CD4-positive, alpha-beta T cell treated with Interleukin-1 beta for 1 hour (primary cell): ENCODE results near the gene BTG2.
"Not testable (repeated sequence)": the region's sequence is repeated elsewhere in the genome, so short reads cannot be mapped to it uniquely, and the experiment has no call there.

Source experiments
- DNase-seq, 2 donors: peaks; one replicate each; pipeline ENCODE4 v3.0.0-alpha.2; 2020 to 2022

BTG2 gene

DNA sequence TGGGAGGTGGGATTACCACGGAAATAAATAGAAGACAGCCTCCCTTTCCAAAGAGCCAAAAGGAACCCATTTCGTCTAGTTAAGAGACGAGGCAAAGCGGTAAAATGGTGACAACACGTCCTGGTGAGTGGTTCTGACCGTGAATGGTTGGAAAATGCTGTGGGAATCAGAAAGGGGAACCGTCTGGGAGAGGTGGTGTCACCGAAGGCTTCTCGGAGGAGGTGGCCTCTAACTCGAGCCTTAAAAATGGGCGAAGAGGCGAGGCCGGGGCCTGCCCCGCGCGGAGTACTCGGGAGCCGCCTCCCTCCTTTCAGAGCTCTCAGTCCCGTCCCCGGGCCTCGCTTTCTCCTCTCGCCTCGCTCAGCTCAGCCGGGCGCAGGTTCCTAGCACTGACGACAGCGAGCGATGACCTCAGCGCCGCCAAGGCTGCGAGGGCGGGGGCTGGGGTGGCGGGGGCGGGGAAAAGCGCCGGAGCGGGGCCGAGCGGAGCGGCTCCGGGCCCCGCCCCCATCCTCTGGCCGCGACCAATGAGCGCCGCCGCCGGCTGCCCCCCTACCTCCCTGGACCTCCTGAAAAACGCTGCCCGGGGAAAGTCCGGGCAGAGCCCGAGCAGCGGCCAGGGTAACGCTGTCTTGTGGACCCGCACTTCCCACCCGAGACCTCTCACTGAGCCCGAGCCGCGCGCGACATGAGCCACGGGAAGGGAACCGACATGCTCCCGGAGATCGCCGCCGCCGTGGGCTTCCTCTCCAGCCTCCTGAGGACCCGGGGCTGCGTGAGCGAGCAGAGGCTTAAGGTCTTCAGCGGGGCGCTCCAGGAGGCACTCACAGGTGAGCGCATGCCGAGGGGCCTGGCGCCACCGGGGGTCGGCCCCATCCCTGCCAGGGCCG lies at the start of gene BTG2:
BTG2 (plus strand) TSS at position 601 of the 890 bp plus-strand sequence; CDS start at position 689, 88 bp downstream.
- DNase-seq = peak; percentile 96

DNA sequence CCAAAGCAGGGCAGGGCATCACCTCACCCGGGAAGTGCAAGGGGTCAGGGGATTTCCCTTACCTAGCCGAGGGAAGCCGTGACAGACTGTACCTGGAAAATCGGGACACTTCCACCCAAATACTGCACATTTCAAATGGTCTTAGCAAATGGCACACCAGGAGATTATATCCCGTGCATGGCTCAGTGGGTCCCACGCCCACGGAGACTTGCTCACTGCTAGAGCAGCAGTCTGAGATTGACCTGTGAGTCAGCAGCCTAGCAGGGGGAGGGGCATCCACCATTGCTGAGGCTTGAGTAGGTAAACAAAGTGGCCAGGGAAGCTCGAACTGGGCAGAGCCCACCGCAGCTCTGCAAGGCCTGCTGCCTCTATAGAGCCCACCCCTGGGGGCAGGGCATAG lies 48.7 kb upstream of the BTG2 start:
- not testable (repeated sequence) for DNase-seq

GRCh38 chr1:203263496-203263895 lies 41.8 kb upstream of the BTG2 start:
- no peak for DNase-seq

DNA sequence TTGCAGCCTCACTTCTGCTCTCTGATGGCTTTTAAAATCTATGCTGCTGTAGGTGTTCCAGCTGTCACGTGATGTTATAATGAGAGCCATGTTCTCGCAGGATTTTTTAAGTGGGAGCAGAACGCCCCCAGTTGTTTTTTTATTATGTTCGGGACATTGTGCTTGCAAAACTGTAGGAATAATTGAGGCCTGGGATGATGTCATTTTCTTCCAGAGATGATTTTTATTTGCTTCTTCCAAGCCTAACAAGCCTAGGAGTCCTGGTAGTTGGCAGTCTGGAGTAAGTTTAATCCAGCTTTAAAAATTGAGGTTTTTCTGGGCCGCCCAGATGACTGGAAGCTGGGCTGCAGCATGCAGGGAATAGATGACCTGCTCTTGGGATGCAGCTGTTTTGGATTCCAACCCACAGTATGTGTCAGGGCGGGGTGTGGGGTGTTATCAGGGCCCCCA lies 41.2 kb upstream of the BTG2 start:
- no peak for DNase-seq

DNA sequence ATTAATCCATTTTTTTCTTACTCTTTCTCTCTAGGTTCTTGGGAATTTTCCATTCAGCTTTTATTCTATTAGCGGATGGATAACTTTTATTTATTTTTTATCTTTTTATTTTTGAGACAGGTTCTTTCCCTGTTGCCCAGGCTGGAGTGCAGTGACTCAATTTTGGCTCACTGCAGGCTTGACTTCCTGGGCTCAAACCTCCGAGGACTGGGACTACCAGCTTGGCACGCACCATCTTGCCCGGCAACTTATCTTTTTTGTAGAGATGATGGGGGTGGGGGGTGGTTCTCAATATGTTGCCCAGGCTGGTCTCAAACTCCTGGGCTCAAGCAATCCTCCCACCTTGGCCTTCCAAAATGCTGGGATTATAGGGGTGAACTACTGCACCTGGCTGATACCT lies 39.8 kb upstream of the BTG2 start:
- DNase-seq = no peak

DNA sequence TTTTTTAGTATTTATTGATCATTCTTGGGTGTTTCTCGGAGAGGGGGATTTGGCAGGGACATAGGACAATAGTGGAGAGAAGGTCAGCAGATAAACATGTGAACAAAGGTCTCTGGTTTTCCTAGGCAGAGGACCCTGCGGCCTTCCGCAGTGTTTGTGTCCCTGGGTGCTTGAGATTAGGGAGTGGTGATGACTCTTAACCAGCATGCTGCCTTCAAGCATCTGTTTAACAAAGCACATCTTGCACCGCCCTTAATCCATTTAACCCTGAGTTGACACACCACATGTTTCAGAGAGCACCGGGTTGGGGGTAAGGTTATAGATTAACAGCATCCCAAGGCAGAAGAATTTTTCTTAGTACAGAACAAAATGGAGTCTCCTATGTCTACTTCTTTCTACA lies 39.2 kb upstream of the BTG2 start:
- DNase-seq = not testable (repeated sequence)

- DNase-seq = peak; percentile 80 to 90
Observed at GRCh38 chr1:203267347-203267846, 37.9 kb upstream of the BTG2 start.

DNA sequence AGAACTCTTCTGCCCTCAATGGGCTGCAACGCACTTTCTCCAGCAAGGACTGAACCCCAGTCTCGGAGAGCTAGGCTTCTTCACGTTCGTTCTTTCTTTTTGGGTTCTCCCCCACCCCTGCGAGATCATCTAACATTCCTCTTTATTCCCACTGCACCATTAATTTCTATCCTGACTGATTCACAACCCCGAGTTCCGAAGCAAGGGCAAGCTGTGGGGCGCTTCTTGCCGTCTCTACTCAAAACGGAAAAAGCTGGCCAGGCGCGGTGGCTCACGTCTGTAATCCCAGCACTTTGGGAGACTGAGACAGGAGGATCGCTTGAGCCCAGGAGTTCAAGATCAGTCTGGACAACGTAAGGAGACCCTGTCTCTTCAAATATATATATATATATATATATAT lies 37.4 kb upstream of the BTG2 start:
- no peak for DNase-seq

DNA sequence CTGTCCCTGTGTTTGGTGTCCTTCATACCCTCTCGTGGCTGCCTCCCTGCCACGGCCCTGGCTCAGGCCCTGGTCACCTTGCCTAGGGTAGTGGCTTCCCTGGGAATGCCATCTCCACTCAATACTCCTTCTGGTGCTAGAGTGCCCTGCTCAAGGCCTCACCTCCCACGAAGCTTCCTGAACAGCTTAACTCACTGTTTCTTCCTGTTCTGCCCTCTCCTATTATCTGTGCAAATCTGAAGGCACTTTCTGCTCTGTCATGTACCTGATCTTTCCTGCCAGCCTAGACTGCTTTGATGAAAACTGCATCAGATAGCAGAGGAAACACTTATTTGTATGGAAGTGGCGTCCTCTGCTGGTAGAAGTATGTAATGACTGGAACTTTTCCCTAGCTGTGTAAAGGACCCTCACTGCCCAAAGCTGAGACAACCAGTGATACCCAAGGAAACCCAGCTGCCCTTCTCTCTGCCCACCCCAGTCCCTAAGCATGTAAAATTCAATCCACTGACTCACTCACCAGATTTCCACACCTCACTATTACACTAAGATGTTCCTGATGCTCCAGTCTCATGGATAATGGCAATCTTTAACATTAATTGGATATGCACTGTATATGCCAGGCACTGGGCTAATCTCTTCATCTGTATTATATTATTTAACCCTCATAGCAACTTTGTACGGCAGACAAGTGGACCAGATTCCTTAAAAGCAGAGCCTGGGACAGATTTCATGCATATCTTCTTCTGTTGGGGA lies 36.2 kb upstream of the BTG2 start:
- peak; percentile 58 to 81 for DNase-seq

- DNase-seq = no peak
Observed at GRCh38 chr1:203269654-203270020, 35.7 kb upstream of the BTG2 start.

DNA sequence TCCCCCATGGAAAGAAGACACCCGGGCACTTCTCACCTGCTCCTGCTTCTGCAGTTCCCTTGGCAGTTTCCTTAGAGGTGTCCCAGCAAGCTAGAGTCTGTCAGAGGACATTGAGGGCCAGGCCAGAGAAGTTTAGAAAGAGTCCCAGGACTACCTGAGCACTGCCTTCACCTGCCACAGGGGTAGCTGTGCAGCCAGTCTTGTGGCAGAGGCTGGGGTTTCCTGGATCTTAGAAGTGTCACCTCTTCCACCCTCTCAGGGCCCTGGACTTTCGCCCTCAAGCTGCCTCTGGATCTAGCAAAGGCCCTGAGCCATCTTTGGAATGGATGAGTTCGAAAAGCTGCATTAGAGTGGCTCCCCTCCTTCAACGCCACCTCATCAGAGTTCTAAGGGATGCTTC lies 34.9 kb upstream of the BTG2 start:
- DNase-seq = no peak

GRCh38 chr1:203271018-203271743 lies 34.1 kb upstream of the BTG2 start:
- peak; percentile 80 to 81 for DNase-seq

DNA sequence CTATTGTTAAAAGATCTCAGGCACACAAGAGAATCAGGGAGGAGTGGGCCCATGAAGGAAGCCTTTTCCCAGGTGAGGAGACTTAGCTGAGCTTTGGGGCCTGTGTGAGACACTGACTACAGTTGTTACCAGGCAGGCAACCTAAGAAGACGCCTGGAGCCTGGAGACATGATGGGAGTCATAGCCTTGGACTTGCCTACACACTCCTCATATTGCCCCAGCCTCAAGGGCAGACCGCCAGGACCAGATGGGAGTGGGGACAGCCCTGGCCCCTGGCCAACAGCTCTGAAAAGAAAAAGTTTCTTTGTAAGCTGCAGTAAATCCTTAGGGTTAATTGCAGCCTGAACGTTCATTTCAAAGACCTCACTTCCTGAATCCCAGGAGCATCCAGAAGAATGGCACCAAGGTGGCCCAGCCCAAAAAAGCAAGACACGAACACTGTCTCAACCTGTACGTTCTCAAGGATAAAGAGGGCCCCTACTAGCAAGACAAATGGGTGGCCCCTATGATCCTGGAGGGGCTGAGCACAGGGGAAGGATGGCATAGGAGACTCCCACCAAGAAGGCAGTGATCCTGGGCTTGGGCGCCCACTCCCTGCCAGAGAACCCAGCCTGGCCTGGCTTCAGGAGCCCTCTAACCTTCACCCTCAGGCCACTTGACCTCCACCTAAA lies 33.2 kb upstream of the BTG2 start:
- no peak for DNase-seq

GRCh38 chr1:203272633-203273205 lies 32.6 kb upstream of the BTG2 start:
- DNase-seq = no peak

DNA sequence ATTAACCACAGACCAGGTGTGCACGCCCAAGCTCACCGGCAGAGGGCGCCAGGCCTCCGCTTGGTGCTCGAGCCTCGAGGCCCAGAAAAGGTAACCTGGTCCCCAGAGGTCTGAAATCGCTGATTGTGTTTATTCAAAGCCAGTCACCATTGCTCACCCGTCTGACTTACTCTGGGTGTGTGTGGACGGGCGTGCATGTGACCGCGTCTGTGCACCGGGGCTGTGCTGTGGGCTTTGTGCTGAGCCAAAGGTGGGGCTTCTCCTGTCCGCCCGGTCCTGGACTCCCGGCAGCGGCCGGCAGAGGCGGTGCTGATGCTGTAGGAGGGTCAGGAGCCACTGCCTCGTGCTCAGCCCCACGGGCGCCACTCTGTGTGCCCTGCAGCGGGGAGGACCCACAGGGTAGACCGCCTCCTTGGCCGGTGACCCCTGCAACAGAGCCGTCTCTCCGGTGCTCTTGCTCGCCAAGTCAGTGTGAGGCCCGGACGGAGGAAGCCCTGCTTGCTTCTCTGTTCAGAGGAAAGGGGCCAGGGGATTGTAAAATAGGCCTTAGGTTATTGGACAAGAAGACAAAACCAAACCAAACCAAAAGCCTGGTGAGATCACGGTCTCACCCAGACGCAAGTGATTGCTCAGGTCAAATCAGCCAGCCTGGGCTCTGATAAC lies 32.0 kb upstream of the BTG2 start:
- DNase-seq = peak; percentile 91 to 92

- DNase-seq = peak in 1 of 2 donors; percentile 54
Observed at GRCh38 chr1:203273869-203274602, 31.3 kb upstream of the BTG2 start.

DNA sequence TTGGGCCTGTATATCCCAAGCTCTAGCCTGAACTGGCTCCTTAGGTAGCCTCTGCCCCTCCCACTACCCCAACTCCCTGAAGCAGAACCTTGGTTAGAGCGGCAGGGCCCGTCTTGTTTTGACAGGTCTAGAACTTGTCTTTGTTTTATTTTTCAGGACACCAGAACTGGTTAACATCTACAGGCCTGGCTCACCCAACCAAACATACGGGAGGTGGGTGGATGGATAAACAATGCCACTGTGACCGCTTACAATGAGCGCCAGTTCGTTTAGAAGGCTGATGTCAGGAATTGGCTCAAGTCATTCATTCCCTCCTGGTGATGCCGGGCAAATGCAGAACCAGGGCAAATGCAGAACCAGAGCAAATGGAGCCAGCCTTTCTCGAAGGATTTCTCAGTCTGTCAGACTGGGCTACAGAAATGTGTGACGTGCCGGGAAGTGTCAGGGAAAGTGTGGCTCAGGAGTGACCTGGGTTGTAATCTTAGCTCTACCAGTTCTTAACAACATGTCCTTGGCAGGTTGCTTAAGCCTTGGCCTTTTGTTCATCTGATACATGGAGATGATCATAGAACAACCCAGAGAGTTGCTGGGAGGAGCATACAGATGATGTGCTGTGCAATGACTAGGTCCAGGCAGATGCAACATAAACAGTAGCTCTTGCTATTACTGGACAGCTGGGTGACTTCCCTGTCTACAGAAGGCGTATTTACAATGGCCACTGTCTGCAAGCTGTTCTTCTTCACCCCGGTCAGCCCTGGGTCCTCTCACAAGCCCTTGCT lies 30.5 kb upstream of the BTG2 start:
- DNase-seq = no peak

DNA sequence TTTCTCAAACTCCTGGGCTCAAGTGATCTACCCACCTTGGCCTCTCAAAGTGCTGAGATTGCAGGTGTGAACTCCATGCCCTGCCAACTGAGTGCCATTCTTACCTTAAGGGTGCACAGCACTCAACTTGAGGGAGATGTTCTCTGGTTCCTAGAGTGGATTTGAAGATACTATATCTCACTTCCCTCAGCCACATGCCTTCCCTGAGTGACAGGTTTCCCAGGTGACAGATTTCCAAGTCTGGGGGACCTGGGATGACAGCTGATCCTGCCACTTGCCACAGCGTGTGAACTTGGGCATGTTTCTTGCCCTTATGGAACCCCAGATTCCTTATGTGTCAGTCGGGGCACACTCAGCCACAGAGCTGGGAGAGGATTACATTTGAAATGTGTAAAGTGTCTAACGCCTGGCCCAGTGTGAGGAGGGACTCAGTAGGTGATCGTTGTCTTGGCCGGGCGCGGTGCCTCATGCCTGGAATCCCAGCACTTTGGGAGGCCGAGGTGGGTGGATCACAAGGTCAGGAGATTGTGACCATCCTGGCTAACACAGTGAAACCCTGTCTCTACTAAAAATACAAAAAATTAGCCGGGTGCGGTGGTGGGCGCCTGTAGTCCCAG lies 29.6 kb upstream of the BTG2 start:
- no peak for DNase-seq

GRCh38 chr1:203276408-203276807 lies 28.9 kb upstream of the BTG2 start:
- DNase-seq = no peak
